Right atrium auricular region (tissue), 2 donors: ENCODE results near the gene CAMK1D. TPM values are rescaled to one million over a fixed set of nuclear protein-coding genes. Genes with fewer than 3 reads are reported as not detected.
A peak's percentile ranks its signal among the peaks of the same experiment; 100 is the strongest.

Source experiments
- DNase-seq: peaks from one replicate; pipeline ENCODE4 v3.0.0-alpha.2; 2019; ENCODE audit warnings: low spot score
- H3K27ac ChIP-seq, 2 donors: fragments of 200-600 bp; sonication (generic); 1 replicate in 1 of 2; 2 replicates in 1 of 2; pipeline ENCODE4 v1.5.1; 2016 to 2019
- H3K27me3 ChIP-seq, 2 donors: fragments of 200-600 bp; sonication (generic); one replicate each; pipeline versions ENCODE4 v1.5.1 to v1.6.0; 2017 to 2019
- H3K36me3 ChIP-seq: fragments of 200-600 bp; sonication (generic); one replicate; pipeline ENCODE4 v1.5.1; 2016
- H3K4me1 ChIP-seq, 2 donors: fragments of 200-600 bp; sonication (generic); one replicate each; pipeline versions ENCODE4 v1.5.1 to v1.6.0; 2017 to 2019
- H3K4me3 ChIP-seq, 2 donors: fragments of 200-600 bp; sonication (generic); 1 replicate in 1 of 2; 2 replicates in 1 of 2; pipeline ENCODE4 v1.5.1; 2017 to 2019; ENCODE audit warnings: mild to moderate bottlenecking in 1 of 2, moderate library complexity in 1 of 2
- H3K9me3 ChIP-seq, 2 donors: fragments of 200-600 bp; sonication (generic); one replicate each; pipeline ENCODE4 v1.5.1; 2019
- total RNA-seq, 2 donors: library from RNA; depleted of rRNA; stranded (reverse); fragments of >200 nt; gene quantifications; one replicate each; pipeline ENCODE4 v1.1.0, GENCODE V29; 2016
- TF ChIP-seq, protein P1 (sequence below), 2 donors: fragments of 200-600 bp; sonication (generic); IDR thresholded peaks; one replicate each; pipeline ENCODE4 v1.5.1; 2019; ENCODE audit warnings: antibody characterized with exemption in 2 of 2

Gene CAMK1D
- total RNA-seq, 2 donors from 2014 or later = 24.5 to 27.2 TPM

DNA sequence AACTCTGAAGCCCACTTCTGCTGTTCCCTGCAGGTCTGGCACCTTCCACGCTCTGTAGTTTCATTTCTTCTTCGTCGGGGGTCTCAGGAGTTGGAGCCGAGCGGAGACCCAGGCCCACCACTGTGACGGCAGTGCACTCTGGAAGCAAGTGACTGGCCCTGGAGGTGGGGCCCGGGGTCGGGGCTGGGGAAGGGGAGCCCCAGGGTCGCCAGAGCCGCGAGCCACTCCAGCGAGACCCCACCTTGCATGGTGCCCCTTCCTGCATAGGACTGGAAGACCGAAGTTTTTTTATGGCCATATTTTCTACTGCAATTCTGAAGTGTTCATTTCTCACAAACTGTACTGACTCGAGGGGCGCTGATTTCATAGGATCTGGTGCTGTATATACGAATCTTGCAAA lies 479.4 kb downstream of the CAMK1D start:
- TF ChIP-seq, protein P1, sequence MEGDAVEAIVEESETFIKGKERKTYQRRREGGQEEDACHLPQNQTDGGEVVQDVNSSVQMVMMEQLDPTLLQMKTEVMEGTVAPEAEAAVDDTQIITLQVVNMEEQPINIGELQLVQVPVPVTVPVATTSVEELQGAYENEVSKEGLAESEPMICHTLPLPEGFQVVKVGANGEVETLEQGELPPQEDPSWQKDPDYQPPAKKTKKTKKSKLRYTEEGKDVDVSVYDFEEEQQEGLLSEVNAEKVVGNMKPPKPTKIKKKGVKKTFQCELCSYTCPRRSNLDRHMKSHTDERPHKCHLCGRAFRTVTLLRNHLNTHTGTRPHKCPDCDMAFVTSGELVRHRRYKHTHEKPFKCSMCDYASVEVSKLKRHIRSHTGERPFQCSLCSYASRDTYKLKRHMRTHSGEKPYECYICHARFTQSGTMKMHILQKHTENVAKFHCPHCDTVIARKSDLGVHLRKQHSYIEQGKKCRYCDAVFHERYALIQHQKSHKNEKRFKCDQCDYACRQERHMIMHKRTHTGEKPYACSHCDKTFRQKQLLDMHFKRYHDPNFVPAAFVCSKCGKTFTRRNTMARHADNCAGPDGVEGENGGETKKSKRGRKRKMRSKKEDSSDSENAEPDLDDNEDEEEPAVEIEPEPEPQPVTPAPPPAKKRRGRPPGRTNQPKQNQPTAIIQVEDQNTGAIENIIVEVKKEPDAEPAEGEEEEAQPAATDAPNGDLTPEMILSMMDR (IDR thresholded peaks at IDR 0.05) = no peak
- no peak overlapping the region for H3K4me3 ChIP-seq
- no peak overlapping the region for H3K27ac ChIP-seq
- H3K27me3 ChIP-seq = no peaks in the 10 kb centered on the region
- H3K4me1 ChIP-seq = peaks cover 0 to 4% of the 10 kb centered on the region in 2 donors
- peaks cover 12% of the 10 kb centered on the region for H3K36me3 ChIP-seq
- DNase-seq = no peak
- H3K9me3 ChIP-seq = no peaks in the 10 kb centered on the region

- TF ChIP-seq, protein P1 (IDR thresholded peaks at IDR 0.05) = no peak
- Histone ChIP-seq H3K27me3 (no peaks in the 10 kb centered on the region), H3K36me3 (peaks cover 12% of the 10 kb centered on the region)
Observed at GRCh38 chr10:12829831-12830390, 480.6 kb downstream of the CAMK1D start.

DNA sequence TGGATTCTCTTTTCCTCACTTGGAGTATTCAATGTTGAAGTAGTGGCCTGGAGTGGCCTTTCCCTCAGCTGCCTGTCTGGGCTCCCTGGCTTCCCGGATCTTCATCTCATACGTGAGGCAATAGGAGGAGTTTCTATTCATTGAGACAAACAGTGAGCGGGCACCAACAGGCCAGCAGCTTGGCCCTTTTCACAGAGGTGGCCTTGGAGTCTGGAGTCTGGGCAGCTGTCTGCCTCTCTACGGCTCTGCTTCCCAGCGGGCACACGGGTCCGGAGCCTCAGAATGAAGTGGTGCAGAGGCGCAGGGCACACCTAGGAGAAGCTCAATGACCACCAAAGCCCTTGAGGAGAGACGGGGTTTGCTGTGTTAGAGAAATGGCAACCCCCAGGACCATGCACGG lies 482.7 kb downstream of the CAMK1D start:
- TF ChIP-seq, protein P1 (IDR thresholded peaks at IDR 0.05) = no peak
- H3K36me3 ChIP-seq = no peaks in the 10 kb centered on the region
- no peak for DNase-seq

More at GRCh38 chr10:12829831-12830390, 480.6 kb downstream of the CAMK1D start:
- peak overlapping the region; percentile 54 to 80 for H3K27ac ChIP-seq
- H3K4me1 ChIP-seq = peaks cover 0 to 4% of the 10 kb centered on the region in 2 donors
- no peaks in the 10 kb centered on the region for H3K9me3 ChIP-seq
- DNase-seq = no peak
- no peak overlapping the region for H3K4me3 ChIP-seq

GRCh38 chr10:12833451-12833850 lies 484.1 kb downstream of the CAMK1D start:
- no peak overlapping the region for H3K4me3 ChIP-seq
- H3K36me3 ChIP-seq = no peaks in the 10 kb centered on the region
- no peaks in the 10 kb centered on the region for H3K27me3 ChIP-seq
- DNase-seq = no peak
- TF ChIP-seq, protein P1 (IDR thresholded peaks at IDR 0.05) = no peak
- no peaks in the 10 kb centered on the region for H3K9me3 ChIP-seq
- H3K27ac ChIP-seq = no peak overlapping the region
- peaks cover 0 to 14% of the 10 kb centered on the region in 2 donors for H3K4me1 ChIP-seq

More for the DNA sequence above, 482.7 kb downstream of the CAMK1D start:
- Histone ChIP-seq H3K27ac (no peak overlapping the region), H3K4me3 (no peak overlapping the region), H3K4me1 (peaks cover 0 to 14% of the 10 kb centered on the region in 2 donors), H3K27me3 (no peaks in the 10 kb centered on the region), H3K9me3 (no peaks in the 10 kb centered on the region)

- no peak for DNase-seq
- no peaks in the 10 kb centered on the region for H3K27me3 ChIP-seq
- no peaks in the 10 kb centered on the region for H3K36me3 ChIP-seq
- no peaks in the 10 kb centered on the region for H3K9me3 ChIP-seq
- TF ChIP-seq, protein P1 (IDR thresholded peaks at IDR 0.05) = no peak
- peaks cover 0 to 15% of the 10 kb centered on the region in 2 donors for H3K4me1 ChIP-seq
- no peak overlapping the region for H3K4me3 ChIP-seq
- H3K27ac ChIP-seq = no peak overlapping the region
Observed at GRCh38 chr10:12834116-12834665, 484.8 kb downstream of the CAMK1D start.
